ENCODE data around the gene FRY. TPM values are rescaled to one million over a fixed set of nuclear protein-coding genes. Genes with fewer than 3 reads are reported as not detected.

The FRY gene
- total RNA-seq, 2 experiments from 2014 or later, result 13.1 to 13.8 TPM

DNA sequence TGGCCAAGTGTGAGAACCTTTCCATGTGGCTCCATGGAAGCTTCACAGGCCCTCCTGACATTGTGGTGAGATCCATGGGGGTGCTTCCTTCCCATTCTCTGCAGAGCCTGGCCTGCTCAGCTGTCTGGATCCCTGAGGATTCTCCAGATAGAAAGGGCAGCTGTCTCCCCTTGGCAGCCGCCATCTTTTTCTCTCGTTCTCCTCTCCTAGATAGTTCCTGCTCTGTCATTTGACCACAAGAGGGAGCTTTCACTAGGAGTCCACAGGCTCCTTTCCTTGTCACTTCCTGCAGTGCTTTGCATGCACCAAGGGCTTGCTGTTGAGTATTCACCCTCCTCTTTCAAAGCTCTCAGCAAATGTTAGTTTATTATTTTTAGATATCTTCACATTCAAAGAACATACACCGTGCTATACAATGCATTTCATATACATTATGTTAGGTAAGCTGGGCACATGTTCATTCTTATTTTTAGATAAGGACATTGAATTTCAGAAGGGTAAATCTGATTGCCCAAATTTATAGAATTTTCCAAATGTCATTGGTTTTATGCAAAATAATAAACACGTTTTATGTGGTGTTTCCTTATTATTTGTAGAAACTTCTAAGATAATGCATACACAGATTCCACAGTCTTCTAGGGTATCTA lies 133.2 kb downstream of the FRY start:
- DNase-seq, result peak; percentile 19
- POLR2A ChIA-PET, result interaction anchor here (2.0 kb wide), 1 partner anchor 150 kb away, joined by 7 read pairs; the partner anchor contains the start of genes BRCA2 and ZAR1L
- Mint-ChIP-seq H3K27ac (no peak overlapping the region), H3K4me1 (peaks cover 4% of the 10 kb centered on the region), H3K9me3 (no peaks in the 10 kb centered on the region), H3K36me3 (ENCODE audit: low read depth) (peaks cover 13% of the 10 kb centered on the region), H3K27me3 (no peaks in the 10 kb centered on the region), H3K4me3 (no peak overlapping the region)
- CTCF ChIA-PET, result interaction anchor here (0.7 to 2.9 kb wide), 11 partner anchors 8 to 255 kb away, joined by 3 to 28 read pairs (median 3); no protein-coding TSS in a partner anchor

GRCh38 chr13:32165796-32166195 lies 134.2 kb downstream of the FRY start:
- Mint-ChIP-seq H3K27ac (no peak overlapping the region), H3K9me3 (no peaks in the 10 kb centered on the region), H3K4me1 (peaks cover 4% of the 10 kb centered on the region), H3K4me3 (no peak overlapping the region), H3K27me3 (no peaks in the 10 kb centered on the region), H3K36me3 (ENCODE audit: low read depth) (peaks cover 13% of the 10 kb centered on the region)
- ChIA-PET CTCF (interaction anchor here (0.7 to 2.9 kb wide), 6 partner anchors 8 to 484 kb away, joined by 3 to 28 read pairs (median 3); no protein-coding TSS in a partner anchor), POLR2A (interaction anchor here (2.0 kb wide), 1 partner anchor 149 kb away, joined by 7 read pairs; the partner anchor contains the start of genes BRCA2 and ZAR1L)
- no peak for DNase-seq

DNA sequence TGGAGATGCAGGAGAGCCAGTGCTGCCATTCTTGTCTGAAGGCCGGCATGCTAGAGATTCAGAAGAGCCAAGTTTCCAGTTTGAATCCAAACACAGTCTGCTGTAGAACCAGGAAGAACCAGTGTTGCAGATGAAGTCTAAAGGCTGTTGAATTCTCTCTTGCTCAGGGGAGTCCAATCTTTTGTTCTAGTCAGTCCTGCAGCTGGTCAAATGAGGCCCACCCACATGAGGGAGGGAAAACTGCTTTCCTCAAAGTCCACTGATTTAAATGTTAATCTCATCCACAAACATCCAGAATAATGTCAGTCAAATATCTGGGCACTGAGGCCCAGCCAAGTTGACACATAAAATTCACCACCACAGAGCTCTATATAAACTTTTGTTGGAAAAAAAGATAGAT lies 136.6 kb downstream of the FRY start:
- no peak for DNase-seq
- ChIA-PET CTCF (no interaction called here), POLR2A (no interaction called here)
- Mint-ChIP-seq H3K27me3 (peaks cover 3% of the 10 kb centered on the region), H3K27ac (no peak overlapping the region), H3K36me3 (ENCODE audit: low read depth) (peaks cover 7% of the 10 kb centered on the region), H3K4me1 (no peaks in the 10 kb centered on the region), H3K4me3 (no peak overlapping the region), H3K9me3 (no peaks in the 10 kb centered on the region)

DNA sequence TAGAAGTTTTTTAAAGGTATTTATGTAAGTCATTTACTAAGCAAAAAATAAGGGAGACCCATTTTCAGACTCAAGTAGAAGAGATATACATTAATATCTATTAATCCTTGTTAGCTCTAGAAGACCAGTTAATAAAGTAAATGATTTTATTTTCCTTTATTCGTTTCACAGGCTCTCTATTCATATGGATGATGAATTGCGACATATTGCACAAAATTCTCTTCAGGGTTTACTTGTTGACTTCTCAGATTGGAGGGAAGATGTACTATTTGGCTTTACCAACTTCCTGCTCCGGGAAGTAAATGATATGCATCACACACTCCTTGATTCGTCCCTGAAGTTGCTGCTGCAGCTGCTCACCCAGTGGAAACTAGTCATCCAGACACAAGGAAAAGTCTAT lies 139.3 kb downstream of the FRY start:
- H3K36me3 Mint-ChIP-seq (ENCODE audit: low read depth), result peaks cover 7% of the 10 kb centered on the region
- CTCF ChIA-PET, result no interaction called here
- POLR2A ChIA-PET, result no interaction called here

DNA sequence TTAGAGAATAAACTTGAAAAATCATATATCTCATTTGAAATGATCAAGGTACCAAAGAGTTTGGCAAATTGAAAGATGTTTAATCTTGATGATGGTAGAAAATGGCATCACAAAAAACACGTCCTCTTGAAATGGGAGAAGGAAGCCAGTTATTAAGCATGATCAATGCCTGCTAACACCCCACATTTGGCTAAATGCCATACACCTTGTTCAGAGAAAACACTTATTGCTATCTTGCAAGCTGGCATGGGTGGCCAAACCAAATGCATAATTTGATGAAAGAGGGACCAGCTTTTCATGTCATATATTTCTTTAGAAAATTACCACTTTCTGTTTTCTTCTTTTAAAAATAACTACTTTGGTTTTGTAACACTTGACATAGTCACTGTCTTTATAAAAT lies 142.3 kb downstream of the FRY start:
- H3K4me1 Mint-ChIP-seq, result no peaks in the 10 kb centered on the region
- no peak overlapping the region for H3K27ac Mint-ChIP-seq
- peaks cover 7% of the 10 kb centered on the region for H3K36me3 Mint-ChIP-seq (ENCODE audit: low read depth)
- ChIA-PET POLR2A (no interaction called here), CTCF (interaction anchor here (0.9 kb wide), 1 partner anchor 9 kb away, joined by 3 read pairs; no protein-coding TSS in a partner anchor)
- no peak for DNase-seq
- peaks cover 3% of the 10 kb centered on the region for H3K27me3 Mint-ChIP-seq
- H3K4me3 Mint-ChIP-seq, result no peak overlapping the region
- H3K9me3 Mint-ChIP-seq, result no peaks in the 10 kb centered on the region

More for the DNA sequence above, 139.3 kb downstream of the FRY start:
- Mint-ChIP-seq H3K4me3 (no peak overlapping the region), H3K9me3 (no peaks in the 10 kb centered on the region), H3K27me3 (peaks cover 3% of the 10 kb centered on the region), H3K27ac (no peak overlapping the region), H3K4me1 (no peaks in the 10 kb centered on the region)
- no peak for DNase-seq

DNA sequence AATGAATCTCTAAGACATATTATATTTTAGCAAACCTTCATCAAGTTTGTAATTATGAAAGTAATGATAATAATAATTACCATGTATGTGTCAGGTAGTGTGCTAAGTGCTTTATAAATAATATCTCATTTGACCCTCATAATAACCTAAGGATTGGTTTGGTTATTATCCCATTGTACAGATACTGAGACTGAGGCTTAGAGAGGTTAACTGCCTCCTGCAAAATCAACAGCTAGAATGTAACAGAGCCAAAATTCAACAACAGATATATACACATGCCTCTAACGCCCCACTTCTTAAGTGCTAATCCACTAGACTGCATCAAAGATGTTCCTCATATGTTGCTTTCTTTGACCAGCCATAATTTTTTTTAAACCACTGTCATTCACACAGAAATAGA lies 142.8 kb downstream of the FRY start:
- no peaks in the 10 kb centered on the region for H3K9me3 Mint-ChIP-seq
- POLR2A ChIA-PET, result no interaction called here
- CTCF ChIA-PET, result interaction anchor here (0.9 kb wide), 1 partner anchor 9 kb away, joined by 3 read pairs; no protein-coding TSS in a partner anchor

DNA sequence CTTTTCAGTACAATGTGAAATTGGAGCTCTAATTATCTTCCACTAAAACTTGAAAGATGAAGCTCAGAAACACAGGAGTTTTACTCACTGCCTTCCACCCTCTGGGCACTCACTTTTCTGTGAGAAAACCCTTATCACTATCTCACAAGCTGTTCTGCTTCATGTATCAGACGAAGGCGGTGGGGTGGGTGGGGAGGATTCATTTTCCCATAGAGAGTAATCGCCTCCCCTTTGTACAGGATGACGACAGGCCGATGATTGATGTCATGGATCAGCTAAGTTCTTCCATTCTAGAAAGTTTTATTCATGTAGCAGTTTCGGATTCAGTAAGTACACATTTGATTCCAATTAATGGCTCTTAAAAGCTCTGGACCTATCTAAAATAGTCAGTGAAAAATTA lies 143.7 kb downstream of the FRY start:
- H3K4me3 Mint-ChIP-seq, result no peak overlapping the region
- H3K36me3 Mint-ChIP-seq (ENCODE audit: low read depth), result peaks cover 7% of the 10 kb centered on the region
- CTCF ChIA-PET, result interaction anchor here (1.3 kb wide), 1 partner anchor 11 kb away, joined by 4 read pairs; no protein-coding TSS in a partner anchor
- no peaks in the 10 kb centered on the region for H3K4me1 Mint-ChIP-seq
- DNase-seq, result no peak
- H3K27me3 Mint-ChIP-seq, result peaks cover 3% of the 10 kb centered on the region
- POLR2A ChIA-PET, result no interaction called here
- H3K9me3 Mint-ChIP-seq, result no peaks in the 10 kb centered on the region
- H3K27ac Mint-ChIP-seq, result no peak overlapping the region

More for the DNA sequence above, 142.8 kb downstream of the FRY start:
- DNase-seq, result no peak
- peaks cover 7% of the 10 kb centered on the region for H3K36me3 Mint-ChIP-seq (ENCODE audit: low read depth)
- H3K4me3 Mint-ChIP-seq, result no peak overlapping the region
- H3K4me1 Mint-ChIP-seq, result no peaks in the 10 kb centered on the region
- H3K27me3 Mint-ChIP-seq, result peaks cover 3% of the 10 kb centered on the region
- H3K27ac Mint-ChIP-seq, result no peak overlapping the region

GRCh38 chr13:32175943-32176342 lies 144.4 kb downstream of the FRY start:
- Mint-ChIP-seq H3K36me3 (ENCODE audit: low read depth) (peaks cover 7% of the 10 kb centered on the region), H3K4me1 (no peaks in the 10 kb centered on the region), H3K4me3 (no peak overlapping the region), H3K27me3 (peaks cover 3% of the 10 kb centered on the region), H3K9me3 (no peaks in the 10 kb centered on the region), H3K27ac (no peak overlapping the region)
- POLR2A ChIA-PET, result no interaction called here
- CTCF ChIA-PET, result interaction anchor here (1.3 kb wide), 1 partner anchor 11 kb away, joined by 4 read pairs; no protein-coding TSS in a partner anchor
- DNase-seq, result no peak

DNA sequence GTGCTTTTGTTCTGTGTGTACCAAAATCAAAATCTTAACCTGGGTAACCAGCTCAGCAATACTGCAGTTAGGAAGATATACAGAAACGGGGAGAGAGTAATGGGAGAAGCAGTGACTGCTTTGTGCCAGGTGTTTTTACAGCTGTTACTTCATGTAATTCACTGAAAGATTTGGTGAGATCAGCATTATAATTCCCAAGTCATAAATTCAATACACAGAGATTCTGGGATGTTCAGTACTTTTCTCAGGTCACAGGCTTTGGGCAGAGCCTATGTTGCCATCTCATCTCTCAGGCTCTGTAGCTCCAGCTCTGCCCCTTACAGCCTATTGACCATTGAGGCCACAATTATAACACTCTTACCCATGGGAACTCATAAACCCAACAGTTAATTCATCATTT lies 145.1 kb downstream of the FRY start:
- ChIA-PET CTCF (interaction anchor here (1.3 kb wide), 1 partner anchor 12 kb away, joined by 4 read pairs; no protein-coding TSS in a partner anchor), POLR2A (no interaction called here)
- DNase-seq, result no peak
- Mint-ChIP-seq H3K9me3 (no peaks in the 10 kb centered on the region), H3K27ac (no peak overlapping the region), H3K36me3 (ENCODE audit: low read depth) (peaks cover 6% of the 10 kb centered on the region), H3K4me3 (no peak overlapping the region), H3K27me3 (peaks cover 3% of the 10 kb centered on the region), H3K4me1 (no peaks in the 10 kb centered on the region)

- Mint-ChIP-seq H3K4me1 (no peaks in the 10 kb centered on the region), H3K27me3 (no peaks in the 10 kb centered on the region), H3K9me3 (no peaks in the 10 kb centered on the region), H3K36me3 (ENCODE audit: low read depth) (peaks cover 2% of the 10 kb centered on the region), H3K4me3 (no peak overlapping the region), H3K27ac (no peak overlapping the region)
- no peak for DNase-seq
- CTCF ChIA-PET, result no interaction called here
- POLR2A ChIA-PET, result no interaction called here
These were observed 147.2 kb downstream of the FRY start for GRCh38 chr13:32178763-32179162.

GRCh38 chr13:32179708-32180107 lies 148.1 kb downstream of the FRY start:
- POLR2A ChIA-PET, result no interaction called here
- Mint-ChIP-seq H3K27me3 (no peaks in the 10 kb centered on the region), H3K9me3 (no peaks in the 10 kb centered on the region), H3K4me3 (no peak overlapping the region), H3K4me1 (no peaks in the 10 kb centered on the region), H3K27ac (no peak overlapping the region), H3K36me3 (ENCODE audit: low read depth) (peaks cover 2% of the 10 kb centered on the region)
- no peak for DNase-seq
- CTCF ChIA-PET, result no interaction called here

GRCh38 chr13:32187651-32188050 lies 156.1 kb downstream of the FRY start:
- Mint-ChIP-seq H3K4me1 (no peaks in the 10 kb centered on the region), H3K36me3 (ENCODE audit: low read depth) (peaks cover 5% of the 10 kb centered on the region), H3K9me3 (no peaks in the 10 kb centered on the region), H3K27ac (no peak overlapping the region), H3K27me3 (no peaks in the 10 kb centered on the region), H3K4me3 (no peak overlapping the region)
- no peak for DNase-seq
- CTCF ChIA-PET, result interaction anchor here (1.2 kb wide), 1 partner anchor 22 kb away, joined by 3 read pairs; no protein-coding TSS in a partner anchor
- POLR2A ChIA-PET, result no interaction called here

DNA sequence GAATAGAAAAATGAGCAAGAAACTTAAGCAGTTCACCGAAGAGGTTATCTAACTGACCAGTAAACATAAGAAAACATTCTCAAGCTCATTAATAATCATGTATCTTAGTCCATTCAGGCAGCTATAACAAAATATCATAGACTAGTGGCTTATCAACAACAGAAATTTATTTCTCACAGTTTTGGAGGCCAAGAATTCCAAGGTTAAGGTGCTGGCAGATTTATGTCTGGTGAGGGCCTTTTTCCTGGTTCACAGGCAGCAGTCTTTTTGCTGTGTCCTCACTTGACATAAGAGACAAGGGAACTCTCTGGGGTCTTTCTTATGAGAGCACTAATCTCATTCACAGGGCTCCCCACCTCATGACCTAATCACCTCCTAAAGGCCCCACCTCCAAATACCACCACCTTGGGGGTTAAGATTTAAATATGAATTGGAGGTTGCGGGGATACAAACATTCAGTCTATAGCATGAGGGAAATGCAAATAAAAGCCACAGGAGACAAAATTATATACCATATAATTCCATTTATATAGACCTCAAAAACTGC lies 160.0 kb downstream of the FRY start:
- DNase-seq, result no peak
- H3K4me1 Mint-ChIP-seq, result no peaks in the 10 kb centered on the region
- H3K27me3 Mint-ChIP-seq, result no peaks in the 10 kb centered on the region
- H3K27ac Mint-ChIP-seq, result no peak overlapping the region
- H3K36me3 Mint-ChIP-seq (ENCODE audit: low read depth), result peaks cover 4% of the 10 kb centered on the region
- no peak overlapping the region for H3K4me3 Mint-ChIP-seq
- H3K9me3 Mint-ChIP-seq, result no peaks in the 10 kb centered on the region
- ChIA-PET POLR2A (no interaction called here), CTCF (interaction anchor here (2.0 kb wide), 1 partner anchor 282 kb away, joined by 6 read pairs; no protein-coding TSS in a partner anchor)
